HepG2 (cell line): ENCODE results near the gene UBE2Q2. TPM values are rescaled to one million over a fixed set of nuclear protein-coding genes. Genes with fewer than 3 reads are reported as not detected.

ENCODE experiments used
- CBX5 ChIP-seq: sonication (generic); formaldehyde crosslinking; IDR thresholded peaks from 2 replicates; pipeline ENCODE4 v1.4.0; 2020; ENCODE audit warnings: missing genetic modification reagents, borderline replicate concordance
- FOXO4 ChIP-seq: sonication (generic); formaldehyde crosslinking; conservative IDR thresholded peaks from 2 replicates; pipeline ENCODE4 v1.8.1; 2023; ENCODE audit warnings: missing genetic modification reagents
- HCFC1 ChIP-seq: fragments of 150-350 bp; IDR thresholded peaks from 2 replicates; pipeline ENCODE4 v1.6.1; 2014; ENCODE audit warnings: low read depth, low read length
- MXD3 ChIP-seq: IDR thresholded peaks from 2 replicates; pipeline ENCODE4 v1.6.1; 2016; ENCODE audit warnings: mild to moderate bottlenecking, missing biosample characterization, missing genetic modification reagents
- SMC3 ChIP-seq: IDR thresholded peaks from 2 replicates; pipeline ENCODE4 v1.6.1; 2011; ENCODE audit warnings: low read length, improper control_type of control experiment
- TARDBP ChIP-seq: sonication (generic); formaldehyde crosslinking; IDR thresholded peaks from 2 replicates; pipeline ENCODE4 v1.8.0; 2022; ENCODE audit warnings: mild to moderate bottlenecking, missing genetic modification reagents
- ZBTB37 ChIP-seq: sonication (generic); formaldehyde crosslinking; IDR thresholded peaks from 2 replicates; pipeline ENCODE4 v1.4.0; 2020; ENCODE audit warnings: mild to moderate bottlenecking, missing genetic modification reagents
- ZBTB39 ChIP-seq: sonication (generic); formaldehyde crosslinking; IDR thresholded peaks from 2 replicates; pipeline ENCODE4 v1.5.0; 2020; ENCODE audit warnings: missing genetic modification reagents
- ZBTB43 ChIP-seq: sonication (generic); formaldehyde crosslinking; conservative IDR thresholded peaks from 2 replicates; pipeline ENCODE4 v1.4.0; 2020; ENCODE audit warnings: missing genetic modification reagents
- ZFP1 ChIP-seq: IDR thresholded peaks from 2 replicates; pipeline ENCODE4 v1.6.1; 2016
- ZNF318 ChIP-seq: sonication (generic); formaldehyde crosslinking; IDR thresholded peaks from 2 replicates; pipeline ENCODE4 v1.4.0; 2020; ENCODE audit warnings: mild to moderate bottlenecking, missing genetic modification reagents
- ZNF672 ChIP-seq: sonication (generic); formaldehyde crosslinking; IDR thresholded peaks from 2 replicates; pipeline ENCODE4 v1.8.1; 2022; ENCODE audit warnings: missing genetic modification reagents
- ZNF788 ChIP-seq: sonication (generic); formaldehyde crosslinking; IDR thresholded peaks from 2 replicates; pipeline ENCODE4 v1.5.0; 2020; ENCODE audit warnings: mild to moderate bottlenecking, missing genetic modification reagents, borderline replicate concordance
- polyA plus RNA-seq, 8 experiments: library from polyadenylated mRNA; depleted of rRNA in 3 of 8; stranded (reverse) in 7 of 8; unstranded in 1 of 8; fragments of >200 nt; fragmentation: Illumina TruSeq in 4 of 8; extraction: Trizol in 4 of 8; gene quantifications; 2 replicates each; pipeline versions ENCODE4 v1.2.1 to v1.2.3, GENCODE V29; 2011 to 2016; ENCODE audit warnings: low read depth in 4 of 8, missing spikeins in 1 of 8, mixed read lengths in 1 of 8; ENCODE audit not compliant: insufficient read depth in 1 of 8
- total RNA-seq, 5 experiments: library from RNA; depleted of rRNA; stranded (reverse); fragments of >200 nt; fragmentation: Illumina TruSeq; extraction: Trizol; gene quantifications; 2 replicates each; pipeline ENCODE4 v1.2.3, GENCODE V29; 2016; ENCODE audit warnings: low read depth in 1 of 5

UBE2Q2 gene
- total and polyA plus RNA-seq, 2 of the 13 experiments (the other 11 are each of a cell fraction or from before 2014, with no cell fraction given) = 10.6 to 20.4 TPM

GRCh38 chr15:75842722-75843677 lies at the start of gene UBE2Q2 (continued):
- TF ChIP-seq ZNF318 (CRISPR knock-in tag) (no peak), SMC3 (no peak), HCFC1 (no peak), ZBTB39 (CRISPR knock-in tag) (no peak), ZBTB43 (no peak; the same call in 1 of the 2 replicates), ZFP1 (CRISPR knock-in tag) (no peak), ZNF672 (CRISPR knock-in tag) (no peak), TARDBP (CRISPR knock-in tag) (peak; percentile 62; the same call in 1 of the 2 replicates), MXD3 (CRISPR knock-in tag) (no peak), ZNF788 (no peak; the same call in 1 of the 2 replicates), FOXO4 (no peak), ZBTB37 (CRISPR knock-in tag) (no peak), CBX5 (CRISPR knock-in tag) (no peak)
